ENCODE data around the gene TACC2.

DNA sequence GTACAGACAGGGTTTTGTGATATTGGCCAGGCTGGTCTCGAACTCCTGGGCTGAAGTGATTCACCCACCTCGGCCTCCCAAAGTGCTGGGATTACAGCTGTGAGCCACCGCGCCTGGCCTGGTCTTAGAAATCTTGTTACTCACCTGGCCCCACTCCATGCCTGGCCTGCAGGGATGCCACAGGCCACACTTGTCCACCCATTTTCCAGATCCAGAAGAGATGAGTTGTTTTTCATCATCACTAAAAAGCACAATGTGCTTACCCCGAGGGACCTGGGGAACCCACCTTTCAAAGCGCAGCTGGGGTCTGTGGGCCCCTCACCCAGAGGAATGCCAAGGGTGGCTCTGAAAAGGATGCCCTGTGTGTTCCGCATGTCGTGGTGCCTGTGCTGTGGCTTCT lies 134.2 kb downstream of the TACC2 start:
- TF ChIP-seq, protein P1, sequence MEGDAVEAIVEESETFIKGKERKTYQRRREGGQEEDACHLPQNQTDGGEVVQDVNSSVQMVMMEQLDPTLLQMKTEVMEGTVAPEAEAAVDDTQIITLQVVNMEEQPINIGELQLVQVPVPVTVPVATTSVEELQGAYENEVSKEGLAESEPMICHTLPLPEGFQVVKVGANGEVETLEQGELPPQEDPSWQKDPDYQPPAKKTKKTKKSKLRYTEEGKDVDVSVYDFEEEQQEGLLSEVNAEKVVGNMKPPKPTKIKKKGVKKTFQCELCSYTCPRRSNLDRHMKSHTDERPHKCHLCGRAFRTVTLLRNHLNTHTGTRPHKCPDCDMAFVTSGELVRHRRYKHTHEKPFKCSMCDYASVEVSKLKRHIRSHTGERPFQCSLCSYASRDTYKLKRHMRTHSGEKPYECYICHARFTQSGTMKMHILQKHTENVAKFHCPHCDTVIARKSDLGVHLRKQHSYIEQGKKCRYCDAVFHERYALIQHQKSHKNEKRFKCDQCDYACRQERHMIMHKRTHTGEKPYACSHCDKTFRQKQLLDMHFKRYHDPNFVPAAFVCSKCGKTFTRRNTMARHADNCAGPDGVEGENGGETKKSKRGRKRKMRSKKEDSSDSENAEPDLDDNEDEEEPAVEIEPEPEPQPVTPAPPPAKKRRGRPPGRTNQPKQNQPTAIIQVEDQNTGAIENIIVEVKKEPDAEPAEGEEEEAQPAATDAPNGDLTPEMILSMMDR (IDR thresholded peaks at IDR 0.05), result no peak
- no peak for TF ChIP-seq POLR2A (IDR thresholded peaks at IDR 0.05)

Measured in lower leg skin (tissue), 3 donors.